ENCODE measurements around the gene GTPBP6. TPM values are rescaled to one million over a fixed set of nuclear protein-coding genes. Genes with fewer than 3 reads are reported as not detected.
"Not testable (repeated sequence)": the region's sequence is repeated elsewhere in the genome, so short reads cannot be mapped to it uniquely, and the experiment has no call there.

Gene GTPBP6
- total RNA-seq, 1 donor from 2014 or later = 24.9 TPM

- no peak for DNase-seq (ENCODE audit: low read depth)
Measured at GRCh38 chrX:291411-291901, 27.1 kb downstream of the GTPBP6 start.

GRCh38 chrX:290476-291166 lies 28.0 kb downstream of the GTPBP6 start:
- no peak for DNase-seq (ENCODE audit: low read depth)

- DNase-seq (ENCODE audit: low read depth) = no peak
Measured at GRCh38 chrX:288561-288991, 30.0 kb downstream of the GTPBP6 start.

GRCh38 chrX:287670-288069 lies 30.9 kb downstream of the GTPBP6 start:
- no peak for DNase-seq (ENCODE audit: low read depth)

GRCh38 chrX:285076-285677 lies 33.4 kb downstream of the GTPBP6 start:
- no peak for DNase-seq (ENCODE audit: low read depth)

- DNase-seq (ENCODE audit: low read depth) = peak; percentile 82
Measured at GRCh38 chrX:283115-283845, 35.3 kb downstream of the GTPBP6 start.

GRCh38 chrX:282000-282681 lies 36.5 kb downstream of the GTPBP6 start:
- not testable (repeated sequence) for DNase-seq (ENCODE audit: low read depth)

GRCh38 chrX:281166-281999 lies 37.2 kb downstream of the GTPBP6 start, which contains the start of gene PLCXD1:
TSS of gene PLCXD1 (plus strand) at chrX:281381. CDS start at chrX:284188, 2,807 bp downstream.
- DNase-seq (ENCODE audit: low read depth) = peak; percentile 14

GRCh38 chrX:280722-281121 lies 37.9 kb downstream of the GTPBP6 start:
- DNase-seq (ENCODE audit: low read depth) = not testable (repeated sequence)

- not testable (repeated sequence) for DNase-seq (ENCODE audit: low read depth)
Measured at GRCh38 chrX:279757-280604, 38.6 kb downstream of the GTPBP6 start.

GRCh38 chrX:276581-277201 lies 41.9 kb downstream of the GTPBP6 start:
- peak; percentile 19 for DNase-seq (ENCODE audit: low read depth)

GRCh38 chrX:275967-276580 lies 42.5 kb downstream of the GTPBP6 start:
- peak; percentile 26 for DNase-seq (ENCODE audit: low read depth)

GRCh38 chrX:275476-275966 lies 43.1 kb downstream of the GTPBP6 start:
- no peak for DNase-seq (ENCODE audit: low read depth)

GRCh38 chrX:274904-275475 lies 43.6 kb downstream of the GTPBP6 start:
- DNase-seq (ENCODE audit: low read depth) = no peak

- DNase-seq (ENCODE audit: low read depth) = no peak
Measured at GRCh38 chrX:270848-271367, 47.7 kb downstream of the GTPBP6 start.

GRCh38 chrX:267771-268261 lies 50.8 kb downstream of the GTPBP6 start:
- no peak for DNase-seq (ENCODE audit: low read depth)

- DNase-seq (ENCODE audit: low read depth) = no peak
Measured at GRCh38 chrX:265502-265901, 53.1 kb downstream of the GTPBP6 start.
